Stimulated activated CD8-positive, alpha-beta memory T cell treated with anti-CD3 and anti-CD28 coated beads, Interleukin-15, amount 100 ng/mL, for 1 hour (primary cell): ENCODE measurements around the gene MINK1.
"Not testable (repeated sequence)": the region's sequence is repeated elsewhere in the genome, so short reads cannot be mapped to it uniquely, and the experiment has no call there.

Experiments
- DNase-seq: peaks from one replicate; pipeline ENCODE4 v3.0.0-alpha.2; 2020; ENCODE audit warnings: low read depth

Gene MINK1

GRCh38 chr17:4811471-4811870 is 21.7 kb upstream of the MINK1 start:
- DNase-seq, result no peak

- no peak for DNase-seq
These were observed 20.4 kb upstream of the MINK1 start for GRCh38 chr17:4812690-4813089.

GRCh38 chr17:4815043-4815675 is 18.0 kb upstream of the MINK1 start:
- DNase-seq, result no peak

GRCh38 chr17:4816826-4817225 is 16.3 kb upstream of the MINK1 start:
- no peak for DNase-seq

- DNase-seq, result no peak
These were observed 14.9 kb upstream of the MINK1 start for GRCh38 chr17:4818276-4818675.

- DNase-seq, result no peak
These were observed 10.3 kb upstream of the MINK1 start for GRCh38 chr17:4822835-4823234.

GRCh38 chr17:4823373-4824089 is 9.6 kb upstream of the MINK1 start:
- DNase-seq, result no peak

- no peak for DNase-seq
These were observed 5.7 kb upstream of the MINK1 start for GRCh38 chr17:4827399-4827798.

GRCh38 chr17:4832829-4833177 is 337 bp upstream of the MINK1 start:
- DNase-seq, result not testable (repeated sequence)

GRCh38 chr17:4833941-4834680 is 971 bp downstream of the MINK1 start:
- no peak for DNase-seq

GRCh38 chr17:4834681-4835020 is 1.5 kb downstream of the MINK1 start:
- no peak for DNase-seq

GRCh38 chr17:4836221-4836620 is 3.1 kb downstream of the MINK1 start:
- no peak for DNase-seq

- DNase-seq, result no peak
These were observed 4.5 kb downstream of the MINK1 start for GRCh38 chr17:4837471-4838308.

GRCh38 chr17:4838309-4838785 is 5.2 kb downstream of the MINK1 start:
- DNase-seq, result no peak

- DNase-seq, result no peak
These were observed 6.1 kb downstream of the MINK1 start for GRCh38 chr17:4839221-4839620.

GRCh38 chr17:4839965-4840892 is 7.1 kb downstream of the MINK1 start:
- no peak for DNase-seq

GRCh38 chr17:4840893-4841242 is 7.7 kb downstream of the MINK1 start:
- no peak for DNase-seq

GRCh38 chr17:4842376-4842775 is 9.2 kb downstream of the MINK1 start:
- DNase-seq, result no peak

GRCh38 chr17:4843321-4844000 is 10.3 kb downstream of the MINK1 start:
- no peak for DNase-seq

- DNase-seq, result no peak
These were observed 12.0 kb downstream of the MINK1 start for GRCh38 chr17:4845118-4845517.
